Duodenal mucosa (tissue), 2 donors: ENCODE results near the gene CHST9.
"Not testable (repeated sequence)": the region's sequence is repeated elsewhere in the genome, so short reads cannot be mapped to it uniquely, and the experiment has no call there.

Source experiments
- H3K27ac ChIP-seq: one replicate; pipeline ENCODE4 v1.7.0; 2013; ENCODE audit warnings: low read depth, low read length
- H3K27me3 ChIP-seq, 2 donors: one replicate each; pipeline ENCODE4 v1.7.0; 2013; ENCODE audit warnings: low read length in 2 of 2, control low read depth in 1 of 2; ENCODE audit not compliant: insufficient read depth in 2 of 2, control insufficient read depth in 1 of 2
- H3K36me3 ChIP-seq, 2 donors: one replicate each; pipeline ENCODE4 v1.7.0; 2013; ENCODE audit warnings: low read length in 2 of 2, control low read depth in 1 of 2; ENCODE audit not compliant: insufficient read depth in 2 of 2, control insufficient read depth in 1 of 2
- H3K4me1 ChIP-seq, 2 donors: one replicate each; pipeline ENCODE4 v1.7.0; 2013; ENCODE audit warnings: low read length in 2 of 2, control low read depth in 1 of 2; ENCODE audit not compliant: insufficient read depth in 2 of 2, control insufficient read depth in 1 of 2
- H3K4me3 ChIP-seq, 2 donors: one replicate each; pipeline ENCODE4 v1.7.0; 2013; ENCODE audit warnings: low read length in 2 of 2, low read depth in 1 of 2
- H3K9ac ChIP-seq, 2 donors: one replicate each; pipeline ENCODE4 v1.7.0; 2013; ENCODE audit warnings: low read length in 2 of 2, low read depth in 1 of 2
- H3K9me3 ChIP-seq, 2 donors: one replicate each; pipeline ENCODE4 v1.7.0; 2013; ENCODE audit warnings: low read length in 2 of 2, control low read depth in 1 of 2; ENCODE audit not compliant: control insufficient read depth in 1 of 2

CHST9 gene

GRCh38 chr18:26993568-26993967 lies 191.5 kb downstream of the CHST9 start:
- Histone ChIP-seq H3K36me3 (no peaks in the 10 kb centered on the region), H3K4me3 (no peak overlapping the region), H3K9ac (no peak overlapping the region), H3K4me1 (no peaks in the 10 kb centered on the region), H3K27me3 (no peaks in the 10 kb centered on the region), H3K27ac (no peak overlapping the region), H3K9me3 (no peaks in the 10 kb centered on the region)

- Histone ChIP-seq H3K4me1 (no peaks in the 10 kb centered on the region), H3K9ac (no peak overlapping the region), H3K36me3 (no peaks in the 10 kb centered on the region), H3K27me3 (no peaks in the 10 kb centered on the region), H3K4me3 (no peak overlapping the region), H3K27ac (no peak overlapping the region), H3K9me3 (no peaks in the 10 kb centered on the region)
Observed at GRCh38 chr18:26992926-26993325, 192.2 kb downstream of the CHST9 start.

DNA sequence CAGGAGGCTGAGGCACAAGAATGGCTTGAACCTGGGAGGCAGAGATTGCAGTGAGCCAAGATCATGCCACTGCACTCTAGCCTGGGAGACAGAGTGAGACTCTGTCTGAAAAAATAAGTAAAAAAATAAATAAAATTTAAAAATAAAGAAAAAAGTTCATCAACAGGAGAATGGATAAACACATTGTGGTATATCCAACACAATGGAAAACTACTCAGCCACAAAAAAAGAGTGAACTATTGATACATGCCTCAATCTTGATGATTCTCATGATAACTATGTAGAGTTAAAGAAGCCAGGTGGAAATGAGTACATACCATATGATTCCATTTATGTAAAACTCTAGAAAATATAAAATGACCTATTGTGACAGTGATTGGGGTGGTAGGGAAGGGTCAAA lies 195.3 kb downstream of the CHST9 start:
- no peaks in the 10 kb centered on the region for H3K4me1 ChIP-seq
- no peaks in the 10 kb centered on the region for H3K36me3 ChIP-seq
- H3K4me3 ChIP-seq, result no peak overlapping the region
- H3K9ac ChIP-seq, result no peak overlapping the region
- H3K27me3 ChIP-seq, result no peaks in the 10 kb centered on the region
- H3K27ac ChIP-seq, result no peak overlapping the region
- H3K9me3 ChIP-seq, result no peaks in the 10 kb centered on the region

GRCh38 chr18:26981360-26982082 lies 203.6 kb downstream of the CHST9 start:
- Histone ChIP-seq H3K4me1 (no peaks in the 10 kb centered on the region), H3K27me3 (no peaks in the 10 kb centered on the region), H3K4me3 (no peak overlapping the region), H3K9me3 (no peaks in the 10 kb centered on the region), H3K9ac (no peak overlapping the region), H3K36me3 (no peaks in the 10 kb centered on the region), H3K27ac (no peak overlapping the region)

DNA sequence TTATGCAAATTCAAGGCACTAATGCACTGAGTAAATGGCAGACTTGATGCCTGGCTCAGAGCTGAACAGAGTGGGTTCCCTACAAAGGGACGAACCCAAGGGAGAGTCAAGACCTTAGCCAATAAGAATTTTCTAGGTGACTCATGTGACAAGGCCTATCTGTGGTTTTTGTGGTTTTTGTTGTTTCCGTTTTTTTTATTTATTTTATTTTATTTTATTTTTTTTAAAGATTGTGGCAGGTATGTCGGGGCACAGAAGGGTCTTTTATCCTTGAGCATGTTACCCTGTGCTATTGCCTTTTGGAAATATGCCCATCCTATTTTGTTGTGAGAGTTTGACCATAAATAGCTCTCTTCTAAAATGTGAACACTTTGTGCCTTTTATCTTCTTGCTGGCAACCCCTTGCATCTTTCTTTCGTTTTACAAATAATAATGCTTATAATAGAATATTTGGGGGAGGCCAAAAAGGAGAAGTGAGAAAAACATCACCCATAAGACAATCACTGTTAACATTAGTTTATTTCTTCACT lies 206.2 kb downstream of the CHST9 start:
- Histone ChIP-seq H3K4me3 (no peak overlapping the region), H3K4me1 (no peaks in the 10 kb centered on the region), H3K9me3 (no peaks in the 10 kb centered on the region), H3K27ac (no peak overlapping the region), H3K36me3 (no peaks in the 10 kb centered on the region), H3K9ac (no peak overlapping the region), H3K27me3 (no peaks in the 10 kb centered on the region)

GRCh38 chr18:26977781-26978180 lies 207.3 kb downstream of the CHST9 start:
- H3K27me3 ChIP-seq, result no peaks in the 10 kb centered on the region
- no peak overlapping the region for H3K4me3 ChIP-seq
- H3K4me1 ChIP-seq, result no peaks in the 10 kb centered on the region
- no peak overlapping the region for H3K9ac ChIP-seq
- no peak overlapping the region for H3K27ac ChIP-seq
- no peaks in the 10 kb centered on the region for H3K36me3 ChIP-seq
- no peaks in the 10 kb centered on the region for H3K9me3 ChIP-seq

GRCh38 chr18:26976206-26976605 lies 208.9 kb downstream of the CHST9 start:
- Histone ChIP-seq H3K4me3 (no peak overlapping the region), H3K4me1 (no peaks in the 10 kb centered on the region), H3K27ac (no peak overlapping the region), H3K27me3 (no peaks in the 10 kb centered on the region), H3K9me3 (no peaks in the 10 kb centered on the region), H3K36me3 (no peaks in the 10 kb centered on the region), H3K9ac (no peak overlapping the region)

DNA sequence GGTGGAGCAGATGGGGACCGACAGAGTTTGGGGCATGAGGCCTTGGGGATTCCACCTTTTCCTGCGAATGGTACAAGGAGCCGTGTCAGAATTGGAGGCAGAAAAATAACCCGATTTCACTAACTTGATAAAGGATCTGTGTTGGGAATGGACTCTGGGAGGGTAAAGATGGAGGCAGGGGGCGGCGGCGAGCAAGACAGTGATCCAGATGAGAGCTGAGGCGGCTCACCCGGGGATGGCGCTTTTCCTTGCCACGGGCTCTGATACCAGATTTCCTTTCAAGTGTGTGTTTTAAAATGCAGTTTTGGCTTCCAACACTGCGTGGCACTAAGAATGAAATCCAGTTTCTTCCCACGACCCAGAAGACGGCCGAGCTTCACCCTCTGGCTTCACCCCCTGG lies 212.6 kb downstream of the CHST9 start:
- H3K4me3 ChIP-seq, H3K27me3 ChIP-seq, H3K36me3 ChIP-seq, H3K9me3 ChIP-seq, H3K4me1 ChIP-seq, H3K9ac ChIP-seq, H3K27ac ChIP-seq: not testable (repeated sequence)

DNA sequence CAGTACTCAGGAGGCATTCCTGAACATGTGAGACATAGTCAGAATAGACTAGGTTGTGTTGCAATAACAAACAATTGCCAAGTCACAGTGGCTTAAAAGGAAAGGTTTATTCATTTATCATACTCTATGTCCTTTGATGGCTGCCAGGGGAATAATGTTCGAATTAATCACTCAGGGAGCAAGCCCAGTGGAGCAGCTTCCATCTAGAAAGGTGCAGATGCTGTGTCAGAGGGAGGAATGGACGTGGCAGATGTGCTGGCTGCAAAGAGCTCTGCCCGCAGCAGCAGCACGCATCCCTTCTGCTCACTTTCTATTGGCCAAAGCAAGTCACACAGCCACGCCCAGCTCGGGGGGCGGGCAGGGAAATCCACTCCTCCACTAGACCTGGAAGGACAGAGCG lies 213.7 kb downstream of the CHST9 start:
- no peak overlapping the region for H3K4me3 ChIP-seq
- no peaks in the 10 kb centered on the region for H3K9me3 ChIP-seq
- H3K9ac ChIP-seq, result no peak overlapping the region
- H3K27me3 ChIP-seq, result no peaks in the 10 kb centered on the region
- H3K4me1 ChIP-seq, result no peaks in the 10 kb centered on the region
- H3K36me3 ChIP-seq, result no peaks in the 10 kb centered on the region
- no peak overlapping the region for H3K27ac ChIP-seq

GRCh38 chr18:26970637-26971036 lies 214.5 kb downstream of the CHST9 start:
- H3K27me3 ChIP-seq, result no peaks in the 10 kb centered on the region
- H3K27ac ChIP-seq, result no peak overlapping the region
- no peak overlapping the region for H3K4me3 ChIP-seq
- H3K36me3 ChIP-seq, result no peaks in the 10 kb centered on the region
- no peak overlapping the region for H3K9ac ChIP-seq
- no peaks in the 10 kb centered on the region for H3K4me1 ChIP-seq
- no peaks in the 10 kb centered on the region for H3K9me3 ChIP-seq
